Keratinocyte (primary cell): Measurements from ENCODE around the gene TTC28. TPM values are rescaled to one million over a fixed set of nuclear protein-coding genes. Genes with fewer than 3 reads are reported as not detected.

Experiments
- DNase-seq: peaks from one replicate; pipeline ENCODE4 v3.0.0-alpha.2; 2011; ENCODE audit warnings: low read depth, missing footprints, low spot score
- FAIRE-seq: peaks from 2 replicates; lab custom pipeline; 2011; peaks lifted over from hg19 to GRCh38; lab: Jason Lieb, UNC
- H2AFZ ChIP-seq: 2 replicates; pipeline ENCODE4 v1.6.0; 2012; ENCODE audit warnings: low read length, control low read depth, inconsistent platforms; ENCODE audit not compliant: control insufficient read depth
- H3K27ac ChIP-seq: 2 replicates; pipeline ENCODE4 v1.5.1; 2011; ENCODE audit warnings: low read length; ENCODE audit not compliant: control insufficient read depth, insufficient read depth
- H3K27me3 ChIP-seq: 3 replicates; pipeline ENCODE4 v1.6.0; 2011; ENCODE audit warnings: low read length; ENCODE audit not compliant: control insufficient read depth, insufficient read depth; ENCODE audit errors: extremely low read depth
- H3K36me3 ChIP-seq, 2 experiments: 2 replicates in 1 of 2; 3 replicates in 1 of 2; pipeline ENCODE4 v1.5.1; 2011; ENCODE audit warnings: low read length in 2 of 2, mild to moderate bottlenecking in 1 of 2; ENCODE audit not compliant: control insufficient read depth in 2 of 2, insufficient read depth in 2 of 2; ENCODE audit errors: extremely low read depth in 1 of 2
- H3K4me1 ChIP-seq: 3 replicates; pipeline ENCODE4 v1.5.1; 2011; ENCODE audit warnings: low read length; ENCODE audit not compliant: control insufficient read depth, insufficient read depth; ENCODE audit errors: extremely low read depth
- H3K4me2 ChIP-seq: 3 replicates; pipeline ENCODE4 v1.6.0; 2011; ENCODE audit warnings: low read depth, low read length; ENCODE audit not compliant: control insufficient read depth, insufficient read depth; ENCODE audit errors: extremely low read depth
- H3K4me3 ChIP-seq, 3 experiments: fragments of 200-600 bp in 1 of 3; sonication (generic) in 1 of 3; 2 replicates in 2 of 3; 3 replicates in 1 of 3; pipeline ENCODE4 v1.5.1; 2011 to 2016; ENCODE audit warnings: low read length in 3 of 3, mild to moderate bottlenecking in 3 of 3, control low read depth in 2 of 3, inconsistent platforms in 1 of 3, low read depth in 1 of 3, mixed read lengths in 1 of 3, mixed run types in 1 of 3, moderate library complexity in 1 of 3; ENCODE audit not compliant: control insufficient read depth in 2 of 3, insufficient read depth in 2 of 3; ENCODE audit errors: extremely low read depth in 1 of 3
- H3K79me2 ChIP-seq: 2 replicates; pipeline ENCODE4 v1.6.0; 2012; ENCODE audit warnings: low read length; ENCODE audit not compliant: control insufficient read depth, insufficient read depth
- H3K9ac ChIP-seq: 3 replicates; pipeline ENCODE4 v1.6.0; 2011; ENCODE audit warnings: low read length; ENCODE audit not compliant: control insufficient read depth, insufficient read depth; ENCODE audit errors: extremely low read depth
- H3K9me1 ChIP-seq: 3 replicates; pipeline ENCODE4 v1.6.0; 2011; ENCODE audit warnings: low read length; ENCODE audit not compliant: control insufficient read depth, insufficient read depth; ENCODE audit errors: extremely low read depth
- H3K9me3 ChIP-seq: 2 replicates; pipeline ENCODE4 v1.5.1; 2012; ENCODE audit warnings: low read depth, low read length; ENCODE audit not compliant: control insufficient read depth
- H4K20me1 ChIP-seq: 3 replicates; pipeline ENCODE4 v1.6.0; 2011; ENCODE audit warnings: low read length; ENCODE audit not compliant: control insufficient read depth, insufficient read depth; ENCODE audit errors: extremely low read depth
- EZH2 ChIP-seq: IDR thresholded peaks from one replicate; pipeline ENCODE4 v1.6.1; 2012; ENCODE audit warnings: inconsistent platforms, mild to moderate bottlenecking, low read length, moderate library complexity
- dilution Hi-C: fragments of 300-500 bp; cut with MboI; formaldehyde crosslinking; loops from one replicate; pipeline ENCODE4 v1.7.0; 2020; ENCODE audit warnings: low sequenced_read_pairs; ENCODE audit not compliant: extremely low pct_ligation_motif_present
- polyA plus RNA-seq, 5 experiments: library from polyadenylated mRNA; depleted of rRNA in 3 of 5; stranded (reverse) in 3 of 5; stranded (forward) in 1 of 5; unstranded in 1 of 5; fragments of >200 nt; gene quantifications; 1 replicate in 1 of 5; 2 replicates in 3 of 5; 3 replicates in 1 of 5; pipeline versions ENCODE4 v1.2.1 to v1.2.3, GENCODE V29; 2011 to 2012; ENCODE audit warnings: missing spikeins in 2 of 5, low read depth in 1 of 5, low replicate concordance in 1 of 5
- TF ChIP-seq, protein P1 (sequence below), 3 experiments: IDR thresholded peaks in 1 of 3; conservative IDR thresholded peaks in 1 of 3; optimal IDR thresholded peaks in 1 of 3; 2 replicates in 2 of 3; 3 replicates in 1 of 3; pipeline versions ENCODE3 to v1.5.1; 2011; ENCODE audit warnings: low read length in 3 of 3, mild to moderate bottlenecking in 3 of 3, moderate library complexity in 2 of 3, control low read depth in 1 of 3, inconsistent platforms in 1 of 3; ENCODE audit not compliant: insufficient read depth in 2 of 3; ENCODE audit errors: extremely low read depth in 1 of 3

Gene TTC28
- polyA plus RNA-seq, 1 donor (not counting 4 experiments of a cell fraction or from before 2014, with no cell fraction given) = 0.66 TPM

DNA sequence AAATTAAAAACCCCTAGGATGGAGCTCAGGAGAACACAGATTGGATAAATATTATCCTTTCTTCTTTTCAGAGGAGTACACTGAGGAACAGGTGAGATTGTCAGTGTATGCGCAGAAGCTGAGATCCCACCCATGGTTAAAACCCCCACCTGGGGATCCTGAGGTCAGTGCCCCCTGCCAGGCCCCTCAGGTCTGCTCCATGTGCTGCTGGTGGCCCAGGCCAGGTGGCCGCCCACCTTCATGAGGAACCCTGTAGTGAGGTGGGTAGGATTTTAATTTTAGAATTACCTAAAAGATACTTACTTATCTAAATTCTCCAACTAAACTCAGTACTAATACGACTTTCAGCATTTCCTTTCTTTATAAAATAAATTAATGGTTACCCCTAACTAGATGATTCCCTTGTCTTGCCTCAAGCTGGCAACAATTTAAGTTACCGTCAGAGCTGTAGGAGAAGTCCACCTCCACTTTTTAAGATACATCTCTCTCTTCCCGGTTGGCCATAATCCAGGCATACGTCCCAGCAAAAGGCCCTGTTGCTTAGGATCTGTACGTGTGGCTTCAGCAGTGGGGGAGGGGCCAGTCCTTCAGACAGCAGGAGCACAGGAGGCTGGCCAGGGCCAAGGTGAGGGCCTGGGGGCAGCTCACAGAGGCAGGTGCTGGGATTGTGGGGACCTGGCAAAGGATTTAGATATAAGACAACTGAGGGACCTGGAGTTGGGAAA lies 699.1 kb downstream of the TTC28 start:
- Histone ChIP-seq H3K79me2 (no peaks in the 10 kb centered on the region), H3K9me3 (no peaks in the 10 kb centered on the region), H3K27me3 (no peaks in the 10 kb centered on the region), H3K27ac (no peak overlapping the region), H4K20me1 (no peaks in the 10 kb centered on the region), H3K9me1 (no peaks in the 10 kb centered on the region), H3K9ac (no peak overlapping the region), H2AFZ (no peak overlapping the region), H3K4me3 (no peak overlapping the region), H3K4me1 (no peaks in the 10 kb centered on the region), H3K4me2 (no peak overlapping the region), H3K36me3 (no peaks in the 10 kb centered on the region)
- FAIRE-seq = no peak
- dilution Hi-C loops = no loop called here
- no peak for DNase-seq
- TF ChIP-seq, protein P1, sequence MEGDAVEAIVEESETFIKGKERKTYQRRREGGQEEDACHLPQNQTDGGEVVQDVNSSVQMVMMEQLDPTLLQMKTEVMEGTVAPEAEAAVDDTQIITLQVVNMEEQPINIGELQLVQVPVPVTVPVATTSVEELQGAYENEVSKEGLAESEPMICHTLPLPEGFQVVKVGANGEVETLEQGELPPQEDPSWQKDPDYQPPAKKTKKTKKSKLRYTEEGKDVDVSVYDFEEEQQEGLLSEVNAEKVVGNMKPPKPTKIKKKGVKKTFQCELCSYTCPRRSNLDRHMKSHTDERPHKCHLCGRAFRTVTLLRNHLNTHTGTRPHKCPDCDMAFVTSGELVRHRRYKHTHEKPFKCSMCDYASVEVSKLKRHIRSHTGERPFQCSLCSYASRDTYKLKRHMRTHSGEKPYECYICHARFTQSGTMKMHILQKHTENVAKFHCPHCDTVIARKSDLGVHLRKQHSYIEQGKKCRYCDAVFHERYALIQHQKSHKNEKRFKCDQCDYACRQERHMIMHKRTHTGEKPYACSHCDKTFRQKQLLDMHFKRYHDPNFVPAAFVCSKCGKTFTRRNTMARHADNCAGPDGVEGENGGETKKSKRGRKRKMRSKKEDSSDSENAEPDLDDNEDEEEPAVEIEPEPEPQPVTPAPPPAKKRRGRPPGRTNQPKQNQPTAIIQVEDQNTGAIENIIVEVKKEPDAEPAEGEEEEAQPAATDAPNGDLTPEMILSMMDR (optimal IDR thresholded peaks at IDR 0.05 in 1 of 3, IDR thresholded peaks at IDR 0.05 in 1 of 3, conservative IDR thresholded peaks at IDR 0.05 in 1 of 3; ENCODE audit: extremely low read depth in 1 of 3, insufficient read depth in 2 of 3, low read length in 3 of 3) = no peak
- no peak for TF ChIP-seq EZH2

DNA sequence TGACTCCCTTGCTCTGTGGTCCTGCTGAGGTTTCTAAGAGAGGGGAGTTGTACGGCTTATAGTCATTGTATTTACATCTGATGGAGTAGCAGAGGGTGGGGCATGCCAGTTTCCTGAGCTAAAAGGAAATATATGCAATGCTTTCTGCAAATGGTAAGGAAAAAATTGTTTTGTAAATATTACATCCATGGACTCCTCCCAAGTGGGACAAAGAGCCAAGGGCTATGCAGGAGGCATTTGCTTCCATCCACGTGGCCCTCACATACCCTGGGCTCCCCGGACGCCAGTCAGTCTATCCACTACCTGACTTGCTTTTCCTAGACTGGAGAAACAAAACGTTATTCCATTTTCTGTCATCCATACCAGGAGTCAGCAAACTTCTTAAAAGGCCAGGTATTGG lies 700.8 kb downstream of the TTC28 start:
- Histone ChIP-seq H2AFZ (no peak overlapping the region), H3K36me3 (no peaks in the 10 kb centered on the region), H3K9me1 (no peaks in the 10 kb centered on the region), H3K4me2 (no peak overlapping the region), H4K20me1 (no peaks in the 10 kb centered on the region), H3K4me3 (no peak overlapping the region), H3K79me2 (no peaks in the 10 kb centered on the region), H3K4me1 (no peaks in the 10 kb centered on the region), H3K27me3 (no peaks in the 10 kb centered on the region), H3K9me3 (no peaks in the 10 kb centered on the region), H3K9ac (no peak overlapping the region), H3K27ac (no peak overlapping the region)
- dilution Hi-C loops = no loop called here
- DNase-seq = no peak
- FAIRE-seq = no peak
- no peak for TF ChIP-seq EZH2
- TF ChIP-seq, protein P1 (optimal IDR thresholded peaks at IDR 0.05 in 1 of 3, IDR thresholded peaks at IDR 0.05 in 1 of 3, conservative IDR thresholded peaks at IDR 0.05 in 1 of 3; ENCODE audit: extremely low read depth in 1 of 3, insufficient read depth in 2 of 3, low read length in 3 of 3) = no peak
